ENCODE measurements around the gene CTDSPL. TPM values are rescaled to one million over a fixed set of nuclear protein-coding genes. Genes with fewer than 3 reads are reported as not detected.

Gene CTDSPL
- total RNA-seq, 1 donor, result 33.6 TPM

DNA sequence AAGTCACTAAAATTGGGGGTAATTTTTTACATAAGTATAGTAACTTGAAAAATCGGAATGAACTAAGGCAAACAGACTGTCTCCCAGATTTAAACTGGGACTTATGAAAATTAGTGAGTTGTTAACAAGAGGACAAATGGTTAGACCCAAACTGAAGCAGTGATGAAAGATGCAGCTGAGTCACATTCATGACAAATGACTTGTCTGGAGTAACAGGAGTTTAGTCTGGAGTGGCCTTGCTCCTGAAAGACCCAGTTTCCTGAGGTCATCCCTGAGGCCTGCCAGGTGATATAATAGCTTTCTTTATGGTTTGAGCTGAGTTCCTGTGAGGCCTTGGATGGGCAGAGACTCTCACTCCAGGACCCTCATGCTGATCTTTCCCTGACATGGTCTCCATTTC lies 9.6 kb upstream of the CTDSPL start:
- peak; percentile 58 for DNase-seq (ENCODE audit: low read depth)
- TF ChIP-seq, protein P1, sequence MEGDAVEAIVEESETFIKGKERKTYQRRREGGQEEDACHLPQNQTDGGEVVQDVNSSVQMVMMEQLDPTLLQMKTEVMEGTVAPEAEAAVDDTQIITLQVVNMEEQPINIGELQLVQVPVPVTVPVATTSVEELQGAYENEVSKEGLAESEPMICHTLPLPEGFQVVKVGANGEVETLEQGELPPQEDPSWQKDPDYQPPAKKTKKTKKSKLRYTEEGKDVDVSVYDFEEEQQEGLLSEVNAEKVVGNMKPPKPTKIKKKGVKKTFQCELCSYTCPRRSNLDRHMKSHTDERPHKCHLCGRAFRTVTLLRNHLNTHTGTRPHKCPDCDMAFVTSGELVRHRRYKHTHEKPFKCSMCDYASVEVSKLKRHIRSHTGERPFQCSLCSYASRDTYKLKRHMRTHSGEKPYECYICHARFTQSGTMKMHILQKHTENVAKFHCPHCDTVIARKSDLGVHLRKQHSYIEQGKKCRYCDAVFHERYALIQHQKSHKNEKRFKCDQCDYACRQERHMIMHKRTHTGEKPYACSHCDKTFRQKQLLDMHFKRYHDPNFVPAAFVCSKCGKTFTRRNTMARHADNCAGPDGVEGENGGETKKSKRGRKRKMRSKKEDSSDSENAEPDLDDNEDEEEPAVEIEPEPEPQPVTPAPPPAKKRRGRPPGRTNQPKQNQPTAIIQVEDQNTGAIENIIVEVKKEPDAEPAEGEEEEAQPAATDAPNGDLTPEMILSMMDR (IDR thresholded peaks at IDR 0.05; ENCODE audit: insufficient read depth, low read length), result no peak
- no peak overlapping the region for H3K4me3 ChIP-seq (ENCODE audit: low read depth, low read length)

DNA sequence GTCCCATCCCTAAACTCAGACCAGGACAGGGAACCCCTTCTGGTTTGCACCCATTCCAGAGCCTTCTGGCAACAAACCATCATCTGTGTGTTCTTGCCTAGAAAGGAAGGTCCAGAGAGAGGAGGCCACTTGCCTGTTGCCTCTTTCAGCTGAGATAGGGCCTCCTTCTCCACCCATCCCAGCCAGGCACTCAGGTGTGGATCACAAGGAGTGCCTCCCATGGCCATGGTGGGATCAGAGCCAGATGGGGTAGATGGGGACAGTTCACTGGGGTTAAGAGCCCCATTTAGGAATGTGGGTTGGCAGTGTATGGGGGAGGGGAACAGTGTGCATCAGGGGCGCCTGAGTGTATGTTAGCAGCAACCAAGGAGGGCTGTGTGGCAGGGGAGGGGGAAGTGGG lies 8.9 kb upstream of the CTDSPL start:
- DNase-seq (ENCODE audit: low read depth), result no peak
- TF ChIP-seq, protein P1 (IDR thresholded peaks at IDR 0.05; ENCODE audit: insufficient read depth, low read length), result no peak
- H3K4me3 ChIP-seq (ENCODE audit: low read depth, low read length), result no peak overlapping the region

DNA sequence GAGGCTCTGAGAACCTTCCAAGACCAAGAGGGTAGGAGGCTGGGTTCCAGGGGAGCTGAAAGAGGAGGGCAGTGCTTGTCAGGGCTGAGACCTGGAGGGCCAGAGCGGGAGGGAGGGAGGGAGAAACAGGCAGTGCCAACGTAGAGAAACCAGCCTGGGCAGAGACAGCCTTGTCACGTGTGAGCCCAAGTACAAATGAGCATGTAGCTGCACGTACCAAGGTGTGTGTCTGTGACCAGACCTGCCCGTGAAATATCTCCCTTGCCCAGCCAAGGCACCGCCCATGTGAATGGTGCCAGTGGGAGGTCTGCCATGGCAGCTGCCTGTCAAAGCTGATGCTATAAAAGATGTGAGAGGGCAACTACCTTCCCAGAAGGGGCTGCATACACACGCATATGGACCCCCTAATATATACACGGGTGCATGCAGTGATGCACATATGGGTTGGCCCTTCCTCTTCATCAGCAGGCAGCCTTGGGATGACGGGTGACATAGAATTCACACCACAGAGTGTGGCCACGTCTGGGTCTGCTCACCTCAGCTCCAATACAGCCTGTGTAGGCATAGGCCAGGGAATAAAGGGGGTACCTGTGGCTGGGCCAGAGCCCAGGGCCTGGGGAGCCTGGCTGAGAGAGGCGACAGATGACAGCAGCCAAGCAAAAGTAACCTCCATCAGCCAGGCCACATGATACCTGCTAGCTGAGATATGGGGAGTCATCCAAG lies 7.8 kb upstream of the CTDSPL start:
- TF ChIP-seq, protein P1 (IDR thresholded peaks at IDR 0.05; ENCODE audit: insufficient read depth, low read length), result no peak
- H3K4me3 ChIP-seq (ENCODE audit: low read depth, low read length), result no peak overlapping the region
- no peak for DNase-seq (ENCODE audit: low read depth)

DNA sequence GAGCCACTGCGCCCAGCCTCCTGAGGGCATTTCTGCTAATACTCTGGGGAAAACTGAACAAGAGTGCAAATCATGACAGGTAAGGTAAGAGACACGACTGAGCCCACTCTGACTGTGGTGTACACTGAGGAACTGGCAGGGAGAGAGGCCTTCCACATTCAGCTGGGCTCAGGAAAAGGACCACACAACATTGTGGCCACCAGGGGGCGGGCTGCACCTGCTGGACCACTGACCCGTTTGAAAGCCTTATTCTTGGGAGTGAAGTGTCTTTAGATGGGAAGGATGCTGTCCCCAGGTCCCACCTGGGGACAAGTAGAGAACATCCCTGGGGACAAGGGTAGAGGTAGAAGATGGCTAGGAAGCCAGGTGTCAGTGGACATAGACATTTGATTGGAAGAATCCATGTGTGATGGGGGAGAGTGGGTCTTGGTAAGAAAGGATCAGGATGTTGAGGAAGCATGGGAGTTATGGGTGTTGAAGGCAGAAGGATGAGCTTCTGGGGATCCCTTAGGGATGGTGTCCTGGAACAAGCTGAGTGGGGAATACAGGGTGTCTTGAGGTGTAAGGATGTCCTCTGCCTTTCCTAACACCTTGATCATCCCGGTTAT lies 6.2 kb upstream of the CTDSPL start:
- TF ChIP-seq, protein P1 (IDR thresholded peaks at IDR 0.05; ENCODE audit: insufficient read depth, low read length), result peak; percentile 86
- DNase-seq (ENCODE audit: low read depth), result peak; percentile 76
- no peak overlapping the region for H3K4me3 ChIP-seq (ENCODE audit: low read depth, low read length)

DNA sequence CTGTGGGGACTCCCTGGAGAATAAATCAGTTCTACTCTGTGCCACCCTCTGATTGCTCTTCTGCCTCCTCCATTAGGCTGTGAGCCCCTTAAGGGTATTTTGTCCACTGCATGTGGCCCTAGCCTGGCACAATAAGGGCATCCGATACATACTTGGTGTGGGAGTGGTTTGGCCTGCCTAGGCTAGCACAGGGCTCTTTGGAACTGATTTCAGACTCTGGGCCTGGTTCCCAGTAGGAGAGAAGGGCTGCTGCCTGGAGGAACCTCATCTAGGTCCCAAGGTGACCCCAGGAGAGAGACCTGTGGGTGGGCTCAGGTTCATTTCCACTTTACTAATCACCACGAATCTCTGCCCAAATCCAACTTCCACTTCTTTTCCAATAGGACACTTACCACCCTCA lies 5.3 kb upstream of the CTDSPL start:
- TF ChIP-seq, protein P1 (IDR thresholded peaks at IDR 0.05; ENCODE audit: insufficient read depth, low read length), result no peak
- no peak for DNase-seq (ENCODE audit: low read depth)
- no peak overlapping the region for H3K4me3 ChIP-seq (ENCODE audit: low read depth, low read length)

DNA sequence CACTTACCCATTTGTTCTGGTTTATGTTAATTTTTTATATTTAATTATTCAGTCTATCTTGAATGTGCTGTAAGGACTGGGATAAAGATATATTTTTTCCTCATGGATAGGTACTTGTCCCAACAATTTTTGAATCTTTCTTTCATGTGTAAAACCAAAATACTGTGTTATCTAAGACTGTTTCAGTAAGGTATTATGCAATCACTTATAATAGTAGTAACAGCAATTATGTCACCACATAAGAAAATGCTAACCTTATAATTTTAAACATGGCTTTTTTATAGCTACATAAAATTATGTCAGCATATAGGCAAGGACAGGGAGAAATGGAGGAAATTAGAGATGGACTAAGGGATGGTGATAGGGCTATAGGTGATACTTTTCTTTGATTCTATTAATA lies 2.9 kb upstream of the CTDSPL start:
- peak; percentile 25 for DNase-seq (ENCODE audit: low read depth)
- TF ChIP-seq, protein P1 (IDR thresholded peaks at IDR 0.05; ENCODE audit: insufficient read depth, low read length), result no peak
- no peak overlapping the region for H3K4me3 ChIP-seq (ENCODE audit: low read depth, low read length)
